Measurements from ENCODE around the gene PITRM1. TPM values are rescaled to one million over a fixed set of nuclear protein-coding genes. Genes with fewer than 3 reads are reported as not detected.

The PITRM1 gene
- total RNA-seq, 1 experiment from 2014 or later: 40.7 TPM

- TF ChIP-seq NR1H2 (CRISPR knock-in tag; IDR thresholded peaks at IDR 0.05) (no peak), RORB (CRISPR knock-in tag; IDR thresholded peaks at IDR 0.05) (no peak), ZNF232 (CRISPR knock-in tag; IDR thresholded peaks at IDR 0.05) (no peak), IRF1 (CRISPR knock-in tag; IDR thresholded peaks at IDR 0.05) (no peak), ZNF263 (CRISPR knock-in tag; IDR thresholded peaks at IDR 0.05; ENCODE audit: low read depth) (no peak), CTCF (IDR thresholded peaks at IDR 0.05) (no peak), HMGXB4 (CRISPR knock-in tag; IDR thresholded peaks at IDR 0.05) (no peak), ZNF121 (CRISPR knock-in tag; IDR thresholded peaks at IDR 0.05) (no peak), E2F5 (CRISPR knock-in tag; IDR thresholded peaks at IDR 0.05) (no peak)
- TF ChIP-seq, protein P1, sequence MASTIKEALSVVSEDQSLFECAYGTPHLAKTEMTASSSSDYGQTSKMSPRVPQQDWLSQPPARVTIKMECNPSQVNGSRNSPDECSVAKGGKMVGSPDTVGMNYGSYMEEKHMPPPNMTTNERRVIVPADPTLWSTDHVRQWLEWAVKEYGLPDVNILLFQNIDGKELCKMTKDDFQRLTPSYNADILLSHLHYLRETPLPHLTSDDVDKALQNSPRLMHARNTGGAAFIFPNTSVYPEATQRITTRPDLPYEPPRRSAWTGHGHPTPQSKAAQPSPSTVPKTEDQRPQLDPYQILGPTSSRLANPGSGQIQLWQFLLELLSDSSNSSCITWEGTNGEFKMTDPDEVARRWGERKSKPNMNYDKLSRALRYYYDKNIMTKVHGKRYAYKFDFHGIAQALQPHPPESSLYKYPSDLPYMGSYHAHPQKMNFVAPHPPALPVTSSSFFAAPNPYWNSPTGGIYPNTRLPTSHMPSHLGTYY (CRISPR knock-in tag; IDR thresholded peaks at IDR 0.05): no peak
- DNase-seq (ENCODE audit: low spot score) (no peak), ATAC-seq (no peak)
- ChIA-PET POLR2A (no interaction called here), CTCF (interaction anchor here (2.2 kb wide), 1 partner anchor 16 kb away, joined by 9 read pairs; no protein-coding TSS in a partner anchor)
- peaks cover 4% of the 10 kb centered on the region for H3K9me3 Mint-ChIP-seq
- H3K4me3 Mint-ChIP-seq: no peak overlapping the region
- H3K4me1 Mint-ChIP-seq: no peaks in the 10 kb centered on the region
- no peaks in the 10 kb centered on the region; the same call in 1 of the 2 replicates for H3K27me3 Mint-ChIP-seq (ENCODE audit: low read depth)
- H3K36me3 Mint-ChIP-seq: no peaks in the 10 kb centered on the region
- no peak overlapping the region for H3K27ac Mint-ChIP-seq
These were observed 41.4 kb upstream of the PITRM1 start for GRCh38 chr10:3213758-3214515.

GRCh38 chr10:3213208-3213607 lies 40.6 kb upstream of the PITRM1 start:
- H3K36me3 Mint-ChIP-seq: no peaks in the 10 kb centered on the region
- POLR2A ChIA-PET: no interaction called here
- TF ChIP-seq NFYB (CRISPR knock-in tag; conservative IDR thresholded peaks at IDR 0.05; ENCODE audit: low read depth) (no peak), ZNF396 (CRISPR knock-in tag; IDR thresholded peaks at IDR 0.05; ENCODE audit: borderline replicate concordance) (no peak), FOXP4 (CRISPR knock-in tag; IDR thresholded peaks at IDR 0.05) (no peak), E2F1 (CRISPR knock-in tag; IDR thresholded peaks at IDR 0.05) (no peak), ZNF232 (CRISPR knock-in tag; IDR thresholded peaks at IDR 0.05) (no peak), TEAD1 (CRISPR knock-in tag; IDR thresholded peaks at IDR 0.05) (no peak), NR2C2 (CRISPR knock-in tag; IDR thresholded peaks at IDR 0.05) (no peak), ZBTB43 (CRISPR knock-in tag; IDR thresholded peaks at IDR 0.05) (no peak)
- TF ChIP-seq, protein P2, sequence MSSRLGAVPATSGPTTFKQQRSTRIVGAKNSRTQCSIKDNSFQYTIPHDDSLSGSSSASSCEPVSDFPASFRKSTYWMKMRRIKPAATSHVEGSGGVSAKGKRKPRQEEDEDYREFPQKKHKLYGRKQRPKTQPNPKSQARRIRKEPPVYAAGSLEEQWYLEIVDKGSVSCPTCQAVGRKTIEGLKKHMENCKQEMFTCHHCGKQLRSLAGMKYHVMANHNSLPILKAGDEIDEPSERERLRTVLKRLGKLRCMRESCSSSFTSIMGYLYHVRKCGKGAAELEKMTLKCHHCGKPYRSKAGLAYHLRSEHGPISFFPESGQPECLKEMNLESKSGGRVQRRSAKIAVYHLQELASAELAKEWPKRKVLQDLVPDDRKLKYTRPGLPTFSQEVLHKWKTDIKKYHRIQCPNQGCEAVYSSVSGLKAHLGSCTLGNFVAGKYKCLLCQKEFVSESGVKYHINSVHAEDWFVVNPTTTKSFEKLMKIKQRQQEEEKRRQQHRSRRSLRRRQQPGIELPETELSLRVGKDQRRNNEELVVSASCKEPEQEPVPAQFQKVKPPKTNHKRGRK (CRISPR knock-in tag; IDR thresholded peaks at IDR 0.05; ENCODE audit: borderline replicate concordance): no peak

More at GRCh38 chr10:3213208-3213607, 40.6 kb upstream of the PITRM1 start:
- CTCF ChIA-PET: interaction anchor here (2.2 kb wide), 1 partner anchor 16 kb away, joined by 9 read pairs; no protein-coding TSS in a partner anchor
- Mint-ChIP-seq H3K4me3 (no peak overlapping the region), H3K27ac (no peak overlapping the region), H3K9me3 (no peaks in the 10 kb centered on the region), H3K4me1 (no peaks in the 10 kb centered on the region), H3K27me3 (ENCODE audit: low read depth) (no peaks in the 10 kb centered on the region; the same call in 1 of the 2 replicates)
- DNase-seq (ENCODE audit: low spot score): no peak
- no peak for ATAC-seq
